Mesenchymal stem cell (in vitro differentiated cells and primary cell): ENCODE results near the gene SPOCD1.
A peak's percentile ranks its signal among the peaks of the same experiment; 100 is the strongest.

Experiments
- DNase-seq: peaks from one replicate; pipeline ENCODE4 v3.0.0-alpha.2; 2013
- H2AFZ ChIP-seq: one replicate; pipeline ENCODE4 v1.6.1; 2013; ENCODE audit warnings: low read depth, mild to moderate bottlenecking, control low read depth, inconsistent platforms, low read length, moderate library complexity
- H2AK5ac ChIP-seq: 2 replicates; pipeline ENCODE4 v1.6.1; 2013; ENCODE audit warnings: low read length, moderate library complexity, mild to moderate bottlenecking, inconsistent platforms; ENCODE audit not compliant: severe bottlenecking
- H2BK120ac ChIP-seq: one replicate; pipeline ENCODE4 v1.6.1; 2013; ENCODE audit warnings: low read depth, mild to moderate bottlenecking, inconsistent platforms, low read length, moderate library complexity
- H2BK12ac ChIP-seq, 2 experiments: one replicate each; pipeline ENCODE4 v1.6.1; 2013; ENCODE audit warnings: inconsistent platforms in 2 of 2, low read length in 2 of 2, mild to moderate bottlenecking in 2 of 2, moderate library complexity in 2 of 2, control low read depth in 1 of 2
- H2BK15ac ChIP-seq: one replicate; pipeline ENCODE4 v1.6.1; 2013; ENCODE audit warnings: mild to moderate bottlenecking, low read depth, inconsistent platforms; ENCODE audit not compliant: poor library complexity, severe bottlenecking
- H2BK5ac ChIP-seq: 2 replicates; pipeline ENCODE4 v1.6.1; 2013; ENCODE audit warnings: low read depth, mild to moderate bottlenecking, low read length, control low read depth, inconsistent platforms; ENCODE audit not compliant: poor library complexity, severe bottlenecking
- H3K14ac ChIP-seq, 2 experiments: one replicate each; pipeline ENCODE4 v1.6.1; 2013; ENCODE audit warnings: inconsistent platforms in 2 of 2, low read length in 2 of 2, control low read depth in 1 of 2, mild to moderate bottlenecking in 1 of 2, moderate library complexity in 1 of 2
- H3K18ac ChIP-seq, 2 experiments: one replicate each; pipeline ENCODE4 v1.6.1; 2013; ENCODE audit warnings: inconsistent platforms in 2 of 2, low read length in 2 of 2, control low read depth in 1 of 2, low read depth in 1 of 2, mild to moderate bottlenecking in 1 of 2
- H3K23ac ChIP-seq, 2 experiments: one replicate each; pipeline ENCODE4 v1.6.1; 2013; ENCODE audit warnings: inconsistent platforms in 2 of 2, low read length in 2 of 2, mild to moderate bottlenecking in 2 of 2, moderate library complexity in 2 of 2, control low read depth in 1 of 2
- H3K27ac ChIP-seq: 2 replicates; pipeline ENCODE4 v1.5.1; 2013; ENCODE audit warnings: mild to moderate bottlenecking, moderate library complexity, low read length, control low read depth, inconsistent platforms; ENCODE audit not compliant: poor library complexity, severe bottlenecking
- H3K27me3 ChIP-seq, 2 experiments: 2 replicates each; pipeline versions ENCODE4 v1.6.1 to v1.7.0; 2013; ENCODE audit warnings: low read length in 2 of 2, mild to moderate bottlenecking in 2 of 2, moderate library complexity in 2 of 2, control low read depth in 1 of 2, inconsistent platforms in 1 of 2; ENCODE audit not compliant: control insufficient read depth in 1 of 2, insufficient read depth in 1 of 2
- H3K36me3 ChIP-seq, 2 experiments: 2 replicates each; pipeline versions ENCODE4 v1.6.1 to v1.7.0; 2013; ENCODE audit warnings: low read length in 2 of 2, control low read depth in 1 of 2, inconsistent platforms in 1 of 2, low read depth in 1 of 2, mild to moderate bottlenecking in 1 of 2; ENCODE audit not compliant: insufficient read depth in 2 of 2, control insufficient read depth in 1 of 2
- H3K4ac ChIP-seq, 2 experiments: one replicate each; pipeline ENCODE4 v1.6.1; 2013; ENCODE audit warnings: inconsistent platforms in 2 of 2, low read length in 2 of 2, mild to moderate bottlenecking in 2 of 2, moderate library complexity in 2 of 2, control low read depth in 1 of 2, low read depth in 1 of 2
- H3K4me1 ChIP-seq: 2 replicates; pipeline ENCODE4 v1.6.1; 2013; ENCODE audit warnings: low read depth, low read length, control low read depth; ENCODE audit not compliant: control insufficient read depth, insufficient read depth
- H3K4me2 ChIP-seq: 2 replicates; pipeline ENCODE4 v1.6.1; 2013; ENCODE audit warnings: low read length, mild to moderate bottlenecking, inconsistent platforms; ENCODE audit not compliant: poor library complexity, severe bottlenecking
- H3K4me3 ChIP-seq, 2 experiments: 2 replicates each; pipeline versions ENCODE4 v1.5.1 to v1.7.0; 2013; ENCODE audit warnings: low read length in 2 of 2, mild to moderate bottlenecking in 2 of 2, control low read depth in 1 of 2, low read depth in 1 of 2; ENCODE audit not compliant: insufficient read depth in 1 of 2
- H3K79me1 ChIP-seq: replicated peaks from 2 replicates; pipeline ENCODE4 v1.6.1; 2013; ENCODE audit warnings: mild to moderate bottlenecking, control low read depth, low read length, inconsistent platforms; ENCODE audit not compliant: poor library complexity, severe bottlenecking
- H3K9ac ChIP-seq: 2 replicates; pipeline ENCODE4 v1.7.0; 2013; ENCODE audit warnings: mild to moderate bottlenecking, low read length, moderate library complexity
- H3K9me3 ChIP-seq: 2 replicates; pipeline ENCODE4 v1.7.0; 2013; ENCODE audit warnings: mild to moderate bottlenecking, low read length; ENCODE audit not compliant: control insufficient read depth
- H4K8ac ChIP-seq: one replicate; pipeline ENCODE4 v1.6.1; 2013; ENCODE audit warnings: inconsistent platforms, mild to moderate bottlenecking, low read length, moderate library complexity
- H4K91ac ChIP-seq: one replicate; pipeline ENCODE4 v1.6.1; 2013; ENCODE audit warnings: mild to moderate bottlenecking, low read length, inconsistent platforms
- WGBS: methylation state at CpG from one replicate; pipeline ENCODE4 v1.1.7; 2013; ENCODE audit warnings: mixed read lengths; 5-methylcytosine and 5-hydroxymethylcytosine counted together

Gene SPOCD1

DNA sequence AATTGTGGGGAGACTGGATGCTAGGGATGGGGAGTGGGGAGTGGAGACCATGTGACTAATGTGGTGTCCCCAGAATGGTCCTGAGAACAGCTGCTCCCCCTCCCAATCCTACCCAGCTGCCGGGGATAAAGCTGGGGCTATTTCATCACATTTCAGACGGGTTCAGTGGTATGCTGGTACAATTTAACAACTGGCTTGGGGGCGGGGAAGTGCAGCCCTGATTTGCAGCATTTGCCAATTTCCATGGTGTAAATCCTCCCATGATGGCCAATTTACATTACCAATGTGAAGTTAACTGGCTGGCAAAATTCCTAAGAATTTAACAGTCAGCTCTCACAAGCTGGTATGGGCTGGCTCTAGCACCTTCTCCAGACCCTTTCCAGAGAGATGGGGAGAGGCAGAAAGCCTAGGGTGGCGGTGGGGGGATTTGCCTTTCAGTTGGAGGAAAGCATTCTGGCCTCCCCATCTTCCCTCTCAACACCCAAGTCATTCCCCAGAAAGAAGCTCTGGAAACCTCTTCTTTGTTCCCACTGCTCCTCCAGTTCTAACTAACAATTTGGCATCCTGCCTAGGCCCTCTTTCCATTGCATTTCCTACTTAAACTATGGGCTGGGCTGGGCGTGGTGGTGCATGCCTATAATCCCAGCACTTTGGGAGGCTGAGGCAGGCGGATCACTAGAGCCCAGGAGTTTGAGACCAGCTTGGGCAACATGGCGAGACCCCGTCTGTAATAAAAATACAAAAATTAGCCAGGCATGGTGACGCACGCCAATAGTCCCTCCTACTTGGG lies 40.4 kb downstream of the SPOCD1 start:
- H3K23ac ChIP-seq: no peak overlapping the region
- H2BK12ac ChIP-seq: no peak overlapping the region
- H3K4me1 ChIP-seq: peaks cover 20% of the 10 kb centered on the region
- no peak overlapping the region for H3K27ac ChIP-seq
- no peak overlapping the region for H3K4ac ChIP-seq
- no peak overlapping the region for H3K4me3 ChIP-seq
- no peak overlapping the region for H2BK120ac ChIP-seq
- H4K91ac ChIP-seq: no peak overlapping the region
- no peaks in the 10 kb centered on the region for H3K79me1 ChIP-seq
- H3K27me3 ChIP-seq: peaks cover 77 to 81% of the 10 kb centered on the region in 2 experiments
- H2AK5ac ChIP-seq: no peak overlapping the region
- no peaks in the 10 kb centered on the region for H3K9me3 ChIP-seq
- H3K9ac ChIP-seq: no peak overlapping the region
- H3K4me2 ChIP-seq: no peak overlapping the region
- no peak for DNase-seq
- H3K14ac ChIP-seq: no peak overlapping the region
- H2AFZ ChIP-seq: no peak overlapping the region
- H3K18ac ChIP-seq: no peak overlapping the region
- 75% methylated on average over 10 of the region's 10 CpGs for WGBS
- H3K36me3 ChIP-seq: peaks cover 0 to 3% of the 10 kb centered on the region in 2 experiments
- no peak overlapping the region for H4K8ac ChIP-seq
- no peak overlapping the region for H2BK15ac ChIP-seq
- no peak overlapping the region for H2BK5ac ChIP-seq

DNA sequence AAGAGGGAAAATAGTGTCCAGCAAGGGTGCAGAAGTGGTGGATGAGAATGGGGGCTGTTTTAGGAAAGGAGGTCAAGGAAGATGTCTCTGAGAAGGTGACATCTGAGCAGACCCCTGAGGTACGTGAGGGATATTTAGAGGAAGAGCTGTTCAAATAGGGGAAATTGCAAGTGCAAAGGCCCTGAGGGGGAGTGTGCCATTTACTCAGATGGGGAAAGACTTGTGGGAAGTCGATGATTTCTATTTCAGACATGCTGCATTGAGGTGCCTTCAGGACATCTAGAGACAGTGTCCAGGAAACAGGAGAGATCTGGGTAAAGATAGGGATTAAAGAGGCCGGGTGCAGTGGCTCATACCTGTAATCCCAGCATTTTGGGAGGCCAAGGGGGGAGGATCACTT lies 41.3 kb downstream of the SPOCD1 start:
- H3K27me3 ChIP-seq: peaks cover 82 to 85% of the 10 kb centered on the region in 2 experiments
- H3K27ac ChIP-seq: no peak overlapping the region
- H3K79me1 ChIP-seq: no peaks in the 10 kb centered on the region
- no peak overlapping the region for H3K23ac ChIP-seq
- H3K4ac ChIP-seq: no peak overlapping the region
- H4K91ac ChIP-seq: no peak overlapping the region
- peaks cover 27% of the 10 kb centered on the region for H3K4me1 ChIP-seq
- no peaks in the 10 kb centered on the region for H3K9me3 ChIP-seq
- no peak overlapping the region for H2BK5ac ChIP-seq
- H3K18ac ChIP-seq: no peak overlapping the region
- no peak overlapping the region for H2AFZ ChIP-seq
- H2BK120ac ChIP-seq: no peak overlapping the region
- H3K4me2 ChIP-seq: no peak overlapping the region
- H4K8ac ChIP-seq: no peak overlapping the region
- H3K9ac ChIP-seq: no peak overlapping the region
- H2BK15ac ChIP-seq: no peak overlapping the region
- WGBS: 79% methylated on average over 3 of the region's 3 CpGs
- no peak overlapping the region for H2BK12ac ChIP-seq
- no peak for DNase-seq
- peaks cover 0 to 3% of the 10 kb centered on the region in 2 experiments for H3K36me3 ChIP-seq
- H2AK5ac ChIP-seq: no peak overlapping the region
- no peak overlapping the region for H3K14ac ChIP-seq
- no peak overlapping the region for H3K4me3 ChIP-seq

- WGBS: 83% methylated on average over 5 of the region's 5 CpGs
- Histone ChIP-seq H3K9ac (no peak overlapping the region), H2BK5ac (no peak overlapping the region), H3K36me3 (peaks cover 0 to 3% of the 10 kb centered on the region in 2 experiments), H3K4me2 (no peak overlapping the region), H2AFZ (no peak overlapping the region), H2BK12ac (no peak overlapping the region), H4K91ac (no peak overlapping the region), H4K8ac (no peak overlapping the region), H2AK5ac (no peak overlapping the region), H3K4me1 (peaks cover 29% of the 10 kb centered on the region), H2BK120ac (no peak overlapping the region), H3K4ac (no peak overlapping the region), H3K9me3 (no peaks in the 10 kb centered on the region), H3K27me3 (peaks cover 84 to 91% of the 10 kb centered on the region in 2 experiments), H3K27ac (no peak overlapping the region), H3K18ac (no peak overlapping the region), H3K14ac (no peak overlapping the region), H3K23ac (peak overlapping the region in 1 of 2 experiments; percentile 23), H3K4me3 (no peak overlapping the region), H3K79me1 (no peaks in the 10 kb centered on the region), H2BK15ac (no peak overlapping the region)
- no peak for DNase-seq
Measured at GRCh38 chr1:31773861-31774260, 42.0 kb downstream of the SPOCD1 start.

GRCh38 chr1:31772669-31773248 lies 43.1 kb downstream of the SPOCD1 start:
- peak overlapping the region in 1 of 2 experiments; percentile 90 for H3K23ac ChIP-seq
- H3K4ac ChIP-seq: no peak overlapping the region
- H3K27me3 ChIP-seq: peaks cover 83 to 98% of the 10 kb centered on the region in 2 experiments
- H3K36me3 ChIP-seq: peaks cover 0 to 3% of the 10 kb centered on the region in 2 experiments
- no peaks in the 10 kb centered on the region for H3K79me1 ChIP-seq
- H2AFZ ChIP-seq: no peak overlapping the region
- H3K4me2 ChIP-seq: peak overlapping the region; percentile 73
- H2BK12ac ChIP-seq: no peak overlapping the region
- no peak overlapping the region for H4K8ac ChIP-seq
- H3K4me3 ChIP-seq: peak overlapping the region in 1 of 2 experiments; percentile 76
- no peak overlapping the region for H2BK15ac ChIP-seq
- H4K91ac ChIP-seq: no peak overlapping the region
- H3K9ac ChIP-seq: no peak overlapping the region
- no peak for DNase-seq
- H3K4me1 ChIP-seq: peaks cover 35% of the 10 kb centered on the region
- peak overlapping the region in 1 of 2 experiments; percentile 69 for H3K14ac ChIP-seq
- H3K27ac ChIP-seq: no peak overlapping the region
- H3K18ac ChIP-seq: no peak overlapping the region
- H3K9me3 ChIP-seq: no peaks in the 10 kb centered on the region
- 27% methylated on average over 41 of the region's 49 CpGs for whole genome bisulfite sequencing
- no peak overlapping the region for H2BK5ac ChIP-seq
- no peak overlapping the region for H2BK120ac ChIP-seq
- no peak overlapping the region for H2AK5ac ChIP-seq
